Mucosa of gallbladder (tissue), 1 donor: ENCODE results near the gene TMEM182. TPM values are rescaled to one million over a fixed set of nuclear protein-coding genes. Genes with fewer than 3 reads are reported as not detected.

Source experiments
- DNase-seq: peaks from one replicate; pipeline ENCODE4 v3.0.0-alpha.2; 2020; ENCODE audit warnings: low spot score
- total RNA-seq: library from RNA; stranded (reverse); gene quantifications from one replicate; pipeline ENCODE4 v1.2.1, GENCODE V29; 2021
- donor health status: DM: no; HTN: no; CAD: no.

Gene TMEM182
- 4.9 TPM for total RNA-seq

GRCh38 chr2:102761763-102762162 lies at the start of gene TMEM182:
TMEM182 (plus strand) TSS chr2:102762031; CDS start chr2:102762218, 187 bp downstream.
- no peak for DNase-seq

- no peak for DNase-seq
Measured at GRCh38 chr2:102717308-102718018, 44.4 kb upstream of the TMEM182 start.

GRCh38 chr2:102718387-102719316 lies 43.2 kb upstream of the TMEM182 start:
- DNase-seq = no peak

GRCh38 chr2:102724016-102724490 lies 37.8 kb upstream of the TMEM182 start:
- no peak for DNase-seq

GRCh38 chr2:102724553-102724952 lies 37.3 kb upstream of the TMEM182 start:
- no peak for DNase-seq

- peak; percentile 24 for DNase-seq
Measured at GRCh38 chr2:102726128-102727087, 35.4 kb upstream of the TMEM182 start.

- DNase-seq = no peak
Measured at GRCh38 chr2:102735416-102736109, 26.3 kb upstream of the TMEM182 start.

GRCh38 chr2:102736110-102736409 lies 25.8 kb upstream of the TMEM182 start:
- DNase-seq = no peak

- DNase-seq = peak; percentile 80
Measured at GRCh38 chr2:102736410-102737409, 25.1 kb upstream of the TMEM182 start.

- DNase-seq = no peak
Measured at GRCh38 chr2:102737431-102737830, 24.4 kb upstream of the TMEM182 start.

- no peak for DNase-seq
Measured at GRCh38 chr2:102743259-102743658, 18.6 kb upstream of the TMEM182 start.

GRCh38 chr2:102748107-102748506 lies 13.7 kb upstream of the TMEM182 start:
- DNase-seq = no peak

GRCh38 chr2:102749938-102750337 lies 11.9 kb upstream of the TMEM182 start:
- no peak for DNase-seq

- DNase-seq = no peak
Measured at GRCh38 chr2:102753563-102754159, 8.2 kb upstream of the TMEM182 start.

- no peak for DNase-seq
Measured at GRCh38 chr2:102754456-102755145, 7.2 kb upstream of the TMEM182 start.

GRCh38 chr2:102755284-102755683 lies 6.5 kb upstream of the TMEM182 start:
- DNase-seq = no peak

- no peak for DNase-seq
Measured at GRCh38 chr2:102758439-102758838, 3.4 kb upstream of the TMEM182 start.

- no peak for DNase-seq
Measured at GRCh38 chr2:102764083-102764482, 2.3 kb downstream of the TMEM182 start.

- DNase-seq = no peak
Measured at GRCh38 chr2:102765061-102765460, 3.2 kb downstream of the TMEM182 start.
